ENCODE data around the gene BTBD3.
A peak's percentile ranks its signal among the peaks of the same experiment; 100 is the strongest.

Gene BTBD3

DNA sequence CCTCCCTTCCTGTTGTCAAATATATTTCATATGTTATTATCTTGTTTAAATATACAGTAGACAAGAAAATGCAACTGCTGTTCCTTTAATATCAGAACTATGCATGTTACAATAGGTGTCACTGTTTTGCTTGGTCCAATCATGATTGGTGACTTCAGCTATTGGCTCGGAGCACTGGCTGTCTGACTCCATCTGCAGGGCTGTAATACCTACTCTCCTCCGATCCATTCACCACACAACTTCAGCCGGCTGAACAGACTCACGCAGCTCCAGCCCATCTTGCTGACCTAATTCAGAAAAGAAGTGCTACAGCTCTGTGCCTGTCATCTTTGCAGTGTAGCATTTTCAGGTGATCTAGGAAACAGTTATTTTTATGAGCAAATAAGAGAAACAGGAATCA lies at the start of gene BTBD3:
Gene BTBD3, plus strand, starts transcription at position 231 of the 400 bp plus-strand sequence. CDS start 383 bp downstream, outside the sequence.
- DNase-seq (ENCODE audit: low read depth), result no peak

- DNase-seq (ENCODE audit: low read depth), result no peak
Observed at GRCh38 chr20:11869641-11870040, 48.1 kb upstream of the BTBD3 start.

DNA sequence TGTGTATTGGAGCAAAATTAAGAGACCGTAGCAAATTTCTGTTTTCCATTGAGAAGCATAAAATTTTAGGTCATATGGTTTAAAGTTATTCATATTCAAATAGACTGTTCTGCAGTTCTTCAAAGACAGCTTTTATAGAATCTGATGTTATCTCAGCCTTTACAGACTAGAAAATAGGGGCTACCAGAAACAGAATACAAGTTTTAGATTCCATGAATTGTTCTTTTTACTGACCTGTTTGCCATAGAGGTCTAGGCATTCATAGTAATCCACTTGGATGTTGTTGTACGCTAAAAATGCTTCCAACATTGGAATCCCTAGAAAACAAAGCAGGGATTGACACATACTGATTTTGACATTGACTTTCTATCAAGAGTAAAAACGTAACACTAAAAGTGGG lies 47.3 kb upstream of the BTBD3 start:
- no peak for DNase-seq (ENCODE audit: low read depth)

GRCh38 chr20:11876555-11876954 lies 41.1 kb upstream of the BTBD3 start:
- no peak for DNase-seq (ENCODE audit: low read depth)

DNA sequence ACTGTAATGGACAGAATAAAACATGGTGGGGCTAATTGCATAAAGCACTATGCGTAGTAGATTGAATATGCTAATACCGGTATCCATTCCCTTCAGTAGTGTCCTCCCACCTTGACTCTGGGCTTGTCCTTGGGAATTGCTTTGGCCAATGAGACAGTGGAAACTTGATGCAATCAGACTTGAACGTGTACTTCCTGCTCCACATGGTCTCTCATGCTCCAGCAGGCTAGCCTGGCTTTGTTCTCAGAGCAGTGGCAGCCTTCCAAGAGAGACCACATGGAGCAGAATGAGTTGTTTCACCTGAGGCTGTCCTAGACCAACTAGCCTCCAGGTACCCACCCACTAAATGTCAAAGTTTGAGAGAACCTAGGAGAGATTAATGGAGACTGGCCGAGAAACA lies 37.0 kb upstream of the BTBD3 start:
- no peak for DNase-seq (ENCODE audit: low read depth)

DNA sequence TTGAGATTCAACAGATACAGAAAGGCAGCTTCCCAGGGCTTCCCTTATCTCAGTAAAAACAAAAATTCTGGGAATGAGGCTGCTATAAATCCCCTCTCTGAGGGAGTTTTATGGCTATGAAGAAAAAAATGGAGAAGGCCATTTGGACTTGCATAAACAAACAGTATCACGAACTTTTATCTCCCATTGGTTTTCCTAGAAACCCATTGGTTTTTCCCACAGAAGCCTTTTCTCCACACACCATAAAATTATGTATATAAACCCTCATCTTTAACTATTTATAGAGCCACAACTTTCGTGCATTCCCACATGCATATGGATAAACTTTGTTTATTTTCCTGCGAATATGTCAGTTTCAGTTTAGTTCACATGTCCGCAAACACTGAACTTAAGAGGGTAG lies 36.2 kb upstream of the BTBD3 start:
- no peak for DNase-seq (ENCODE audit: low read depth)

DNA sequence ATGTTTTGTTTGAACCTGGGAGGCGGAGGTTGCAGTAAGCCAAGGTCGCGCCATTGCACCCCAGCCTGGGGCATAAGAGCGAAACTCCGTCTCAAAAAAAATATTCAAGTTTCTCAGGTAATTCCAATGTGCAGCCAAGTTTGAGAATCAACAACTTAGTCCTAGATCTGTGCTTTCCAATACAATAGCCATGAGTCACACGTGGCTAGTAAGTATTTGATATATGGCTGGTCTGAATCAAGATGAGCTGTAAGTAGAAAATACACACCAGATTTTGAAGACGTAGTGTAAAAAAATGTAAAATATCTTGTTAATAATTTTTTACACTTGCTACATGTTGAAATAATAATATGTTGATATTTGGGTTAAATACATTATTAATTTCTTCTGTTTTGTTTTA lies 35.0 kb upstream of the BTBD3 start:
- DNase-seq (ENCODE audit: low read depth), result no peak

GRCh38 chr20:11888648-11889047 lies 29.0 kb upstream of the BTBD3 start:
- no peak for DNase-seq (ENCODE audit: low read depth)

DNA sequence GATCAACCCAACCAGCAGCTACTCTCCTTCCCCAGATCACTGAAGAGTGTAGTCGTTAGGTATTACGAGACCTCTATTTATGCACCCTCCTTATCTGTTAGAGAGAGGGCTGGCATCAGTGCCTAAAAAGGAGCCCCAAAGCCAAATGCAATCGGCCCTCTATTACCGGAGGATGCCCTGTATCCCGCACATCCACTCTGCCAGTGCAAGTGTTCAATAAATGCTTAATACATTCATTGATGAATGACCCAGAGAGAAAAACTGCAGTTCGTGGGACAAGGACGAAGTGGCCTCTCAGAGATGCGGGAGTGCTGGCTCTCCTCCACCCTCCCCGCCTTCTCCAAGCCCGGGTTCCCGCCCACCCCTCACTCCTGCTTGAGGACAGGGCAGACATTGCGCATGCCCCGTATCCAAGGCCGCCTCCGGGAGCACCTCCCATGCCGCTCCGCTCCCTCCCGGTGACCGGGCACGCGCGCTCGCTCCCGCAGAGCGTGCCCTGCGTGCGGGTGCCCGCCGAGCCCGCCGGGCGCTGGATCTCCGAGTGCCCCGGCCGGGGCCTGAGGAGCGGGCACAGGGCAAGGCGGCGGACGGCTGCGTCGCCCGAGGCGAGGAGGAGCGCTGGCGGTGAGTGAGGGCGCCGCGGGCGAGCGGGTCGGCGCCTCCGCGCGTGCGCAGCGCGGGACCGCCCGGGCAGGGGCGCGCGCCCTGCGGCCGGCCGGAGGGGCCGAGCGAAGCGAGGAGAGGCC lies 27.2 kb upstream of the BTBD3 start:
- DNase-seq (ENCODE audit: low read depth), result peak; percentile 33

GRCh38 chr20:11891077-11891775 lies 26.5 kb upstream of the BTBD3 start:
- no peak for DNase-seq (ENCODE audit: low read depth)

DNA sequence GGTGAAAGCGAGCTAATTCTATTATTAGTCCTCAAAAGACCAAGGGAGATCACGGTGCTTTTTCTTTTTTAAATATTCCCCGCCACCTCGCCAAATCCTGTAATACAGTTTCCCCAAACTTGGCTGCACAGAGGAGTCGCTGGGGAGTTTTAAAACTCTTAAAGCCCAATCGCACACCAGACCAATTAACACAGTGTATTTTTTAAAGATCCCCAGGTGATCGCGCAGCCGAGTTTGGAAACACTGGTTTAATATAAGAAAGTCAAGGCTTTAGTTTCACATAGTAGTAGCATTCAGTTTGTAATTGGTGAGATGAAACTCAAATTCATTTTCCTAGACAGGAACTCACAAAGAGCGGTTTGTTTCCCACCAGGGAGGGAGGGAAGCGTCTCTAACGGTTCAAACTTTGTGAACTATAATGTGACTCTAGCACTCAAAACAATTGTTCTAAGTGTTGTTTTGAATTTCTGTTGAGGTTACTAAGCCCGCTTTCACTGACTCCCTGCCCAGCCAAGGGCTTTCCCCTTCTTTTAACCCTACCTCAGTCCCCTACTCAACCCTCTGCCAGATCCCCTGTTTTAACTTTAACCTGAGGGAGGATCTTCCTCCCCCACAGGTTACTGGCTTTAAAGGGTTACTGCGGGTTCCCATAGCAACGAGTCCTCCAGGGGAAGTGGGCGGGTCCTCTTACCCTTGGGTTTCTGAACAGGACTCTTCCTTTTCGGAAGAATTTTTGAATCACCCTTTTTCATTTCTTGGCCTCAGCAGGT lies 25.7 kb upstream of the BTBD3 start:
- DNase-seq (ENCODE audit: low read depth), result no peak

GRCh38 chr20:11894062-11894461 lies 23.6 kb upstream of the BTBD3 start:
- DNase-seq (ENCODE audit: low read depth), result no peak

DNA sequence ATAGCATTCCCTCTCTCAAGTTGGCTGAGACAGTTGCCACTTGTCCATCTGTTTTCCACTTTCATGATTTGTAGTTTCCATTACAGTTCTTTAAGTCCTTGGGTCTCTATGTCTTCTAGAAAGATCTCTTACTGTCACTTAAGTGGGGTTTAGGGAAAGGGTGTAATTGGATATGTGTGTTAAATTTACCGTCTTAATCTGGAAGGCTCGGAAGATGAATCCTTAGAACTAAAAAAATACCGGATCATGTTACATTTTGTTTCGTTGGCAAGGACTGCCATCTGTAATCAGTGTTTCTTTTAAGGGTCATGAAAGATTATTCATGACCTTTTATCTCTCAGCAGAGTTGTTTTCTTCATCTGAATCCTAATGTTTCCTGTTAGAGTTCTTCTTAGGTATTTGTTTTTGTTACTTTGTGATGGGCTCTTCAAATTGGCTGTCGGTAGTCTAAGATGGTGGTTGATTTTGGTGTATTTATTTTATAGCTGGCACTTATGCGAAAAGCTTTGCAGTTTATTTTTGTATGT lies 21.8 kb upstream of the BTBD3 start:
- DNase-seq (ENCODE audit: low read depth), result no peak

- DNase-seq (ENCODE audit: low read depth), result no peak
Observed at GRCh38 chr20:11901127-11901526, 16.6 kb upstream of the BTBD3 start.

DNA sequence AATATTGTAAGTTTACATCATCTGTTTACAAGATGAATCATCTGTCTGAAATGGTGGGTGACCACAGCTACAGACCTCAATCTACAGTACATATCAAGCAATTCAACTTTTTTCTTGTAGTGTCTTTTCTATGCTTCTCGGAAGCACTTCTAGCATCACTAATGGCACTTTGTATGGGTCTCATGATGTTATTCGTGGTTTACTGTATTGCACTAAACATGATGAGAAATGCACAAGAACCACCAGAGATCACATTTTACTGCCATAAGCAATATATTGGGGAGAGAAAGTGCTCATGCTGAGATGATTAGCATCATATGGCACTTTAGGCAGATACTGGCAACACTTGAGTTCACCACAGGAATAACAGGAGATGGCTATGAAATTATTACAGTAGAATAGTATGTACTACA lies 15.4 kb upstream of the BTBD3 start:
- DNase-seq (ENCODE audit: low read depth), result no peak

- DNase-seq (ENCODE audit: low read depth), result no peak
Observed at GRCh38 chr20:11905460-11906179, 12.1 kb upstream of the BTBD3 start.

- DNase-seq (ENCODE audit: low read depth), result no peak
Observed at GRCh38 chr20:11906626-11907480, 10.8 kb upstream of the BTBD3 start.

- no peak for DNase-seq (ENCODE audit: low read depth)
Observed at GRCh38 chr20:11907621-11908020, 10.1 kb upstream of the BTBD3 start.

GRCh38 chr20:11912013-11912658 lies 5.6 kb upstream of the BTBD3 start:
- no peak for DNase-seq (ENCODE audit: low read depth)

GRCh38 chr20:11912659-11913415 lies 4.9 kb upstream of the BTBD3 start:
- no peak for DNase-seq (ENCODE audit: low read depth)
